Progenitor cell of endocrine pancreas (in vitro differentiated cells): Measurements from ENCODE around the gene RAB40B. TPM values are rescaled to one million over a fixed set of nuclear protein-coding genes. Genes with fewer than 3 reads are reported as not detected.

Source experiments
- DNase-seq: peaks from one replicate; pipeline ENCODE4 v3.0.0; 2021; ENCODE audit warnings: low spot score; ENCODE audit not compliant: unreplicated experiment
- H3K27ac Mint-ChIP-seq: 2 replicates; pipeline ENCODE4 v1.8.0; 2021; ENCODE audit warnings: mild to moderate bottlenecking, moderate library complexity, mixed read lengths
- H3K27me3 Mint-ChIP-seq: 2 replicates; pipeline ENCODE4 v1.8.0; 2021; ENCODE audit warnings: mixed read lengths
- H3K36me3 Mint-ChIP-seq: 2 replicates; pipeline ENCODE4 v1.8.0; 2022; ENCODE audit warnings: mixed read lengths; ENCODE audit not compliant: insufficient read depth
- H3K4me1 Mint-ChIP-seq: 2 replicates; pipeline ENCODE4 v1.8.0; 2021; ENCODE audit warnings: low read depth, mixed read lengths
- H3K4me3 Mint-ChIP-seq: 2 replicates; pipeline ENCODE4 v1.8.0; 2021; ENCODE audit warnings: low read depth, mild to moderate bottlenecking, moderate library complexity, mixed read lengths
- H3K9me3 Mint-ChIP-seq: 2 replicates; pipeline ENCODE4 v1.8.0; 2021; ENCODE audit warnings: low read depth, mixed read lengths
- total RNA-seq: library from RNA; stranded (reverse); gene quantifications from 2 replicates; pipeline ENCODE4 v1.2.1, GENCODE V29; 2021
- TF ChIP-seq, protein P1 (sequence below): fragments of 200-600 bp; sonication (generic); IDR thresholded peaks from one replicate; pipeline ENCODE4 v1.5.0; 2021; ENCODE audit warnings: antibody characterized with exemption, mild to moderate bottlenecking; ENCODE audit not compliant: unreplicated experiment

Gene RAB40B
- total RNA-seq, 1 donor from 2014 or later = 13.3 TPM

GRCh38 chr17:82703036-82703745 lies 4.7 kb upstream of the RAB40B start:
- Mint-ChIP-seq H3K4me3 (no peak overlapping the region), H3K9me3 (no peaks in the 10 kb centered on the region), H3K36me3 (no peaks in the 10 kb centered on the region), H3K27me3 (peaks cover 26% of the 10 kb centered on the region), H3K4me1 (no peaks in the 10 kb centered on the region), H3K27ac (no peak overlapping the region)
- no peak for DNase-seq
- TF ChIP-seq, protein P1, sequence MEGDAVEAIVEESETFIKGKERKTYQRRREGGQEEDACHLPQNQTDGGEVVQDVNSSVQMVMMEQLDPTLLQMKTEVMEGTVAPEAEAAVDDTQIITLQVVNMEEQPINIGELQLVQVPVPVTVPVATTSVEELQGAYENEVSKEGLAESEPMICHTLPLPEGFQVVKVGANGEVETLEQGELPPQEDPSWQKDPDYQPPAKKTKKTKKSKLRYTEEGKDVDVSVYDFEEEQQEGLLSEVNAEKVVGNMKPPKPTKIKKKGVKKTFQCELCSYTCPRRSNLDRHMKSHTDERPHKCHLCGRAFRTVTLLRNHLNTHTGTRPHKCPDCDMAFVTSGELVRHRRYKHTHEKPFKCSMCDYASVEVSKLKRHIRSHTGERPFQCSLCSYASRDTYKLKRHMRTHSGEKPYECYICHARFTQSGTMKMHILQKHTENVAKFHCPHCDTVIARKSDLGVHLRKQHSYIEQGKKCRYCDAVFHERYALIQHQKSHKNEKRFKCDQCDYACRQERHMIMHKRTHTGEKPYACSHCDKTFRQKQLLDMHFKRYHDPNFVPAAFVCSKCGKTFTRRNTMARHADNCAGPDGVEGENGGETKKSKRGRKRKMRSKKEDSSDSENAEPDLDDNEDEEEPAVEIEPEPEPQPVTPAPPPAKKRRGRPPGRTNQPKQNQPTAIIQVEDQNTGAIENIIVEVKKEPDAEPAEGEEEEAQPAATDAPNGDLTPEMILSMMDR = no peak

- Mint-ChIP-seq H3K4me1 (no peaks in the 10 kb centered on the region), H3K27me3 (peaks cover 24% of the 10 kb centered on the region), H3K27ac (no peak overlapping the region), H3K4me3 (no peak overlapping the region), H3K9me3 (no peaks in the 10 kb centered on the region), H3K36me3 (no peaks in the 10 kb centered on the region)
- TF ChIP-seq, protein P1 = no peak
- DNase-seq = no peak
These were observed 3.9 kb upstream of the RAB40B start for GRCh38 chr17:82702231-82702927.

- peaks cover 8% of the 10 kb centered on the region for H3K36me3 Mint-ChIP-seq
- peaks cover 3% of the 10 kb centered on the region for H3K9me3 Mint-ChIP-seq
- TF ChIP-seq, protein P1 = no peak
- peaks cover 2% of the 10 kb centered on the region for H3K4me1 Mint-ChIP-seq
- no peak for DNase-seq
- no peak overlapping the region for H3K27ac Mint-ChIP-seq
- H3K4me3 Mint-ChIP-seq = peak overlapping the region; percentile 84
- H3K27me3 Mint-ChIP-seq = peaks cover 32% of the 10 kb centered on the region
These were observed 1.1 kb upstream of the RAB40B start for GRCh38 chr17:82699551-82699950.

DNA sequence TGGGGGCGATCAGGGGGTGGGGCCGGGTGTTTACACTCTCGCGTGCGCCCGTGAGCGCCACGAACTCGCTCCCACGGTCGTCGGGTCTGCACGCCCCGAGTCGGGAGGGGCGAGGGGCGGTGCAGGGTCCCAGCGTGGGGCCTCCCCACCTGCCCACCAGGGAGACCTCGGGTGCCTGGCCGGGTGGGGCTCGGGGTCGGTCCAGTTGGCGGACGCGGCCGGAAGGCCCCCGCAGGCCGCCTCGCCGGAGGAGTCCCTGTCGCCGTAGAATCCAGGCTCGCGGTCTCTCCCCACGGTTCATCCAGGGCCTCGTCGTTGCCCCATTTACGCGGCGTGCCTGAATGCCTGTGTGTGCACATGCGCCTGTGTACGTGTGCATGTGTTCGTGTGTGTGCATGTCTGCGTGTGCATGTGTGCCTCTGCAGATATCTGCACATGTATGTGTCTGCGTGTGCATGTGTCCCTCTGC lies 510 bp upstream of the RAB40B start:
- DNase-seq = no peak
- H3K4me3 Mint-ChIP-seq = peak overlapping the region; percentile 84
- peaks cover 2% of the 10 kb centered on the region for H3K4me1 Mint-ChIP-seq
- H3K9me3 Mint-ChIP-seq = peaks cover 7% of the 10 kb centered on the region
- H3K27me3 Mint-ChIP-seq = peaks cover 32% of the 10 kb centered on the region
- TF ChIP-seq, protein P1 = no peak
- H3K36me3 Mint-ChIP-seq = peaks cover 12% of the 10 kb centered on the region
- H3K27ac Mint-ChIP-seq = peak overlapping the region; percentile 71

GRCh38 chr17:82697808-82698064 lies 762 bp downstream of the RAB40B start:
- H3K36me3 Mint-ChIP-seq = peaks cover 14% of the 10 kb centered on the region
- H3K4me3 Mint-ChIP-seq = peak overlapping the region; percentile 57
- peaks cover 7% of the 10 kb centered on the region for H3K9me3 Mint-ChIP-seq
- H3K27me3 Mint-ChIP-seq = peaks cover 32% of the 10 kb centered on the region
- no peak overlapping the region for H3K27ac Mint-ChIP-seq
- no peak for DNase-seq
- H3K4me1 Mint-ChIP-seq = peaks cover 2% of the 10 kb centered on the region
- TF ChIP-seq, protein P1 = no peak
